Keratinocyte (primary cell): ENCODE data around the gene CD24. TPM values are rescaled to one million over a fixed set of nuclear protein-coding genes. Genes with fewer than 3 reads are reported as not detected.
A peak's percentile ranks its signal among the peaks of the same experiment; 100 is the strongest.

Experiments
- DNase-seq: peaks from one replicate; pipeline ENCODE4 v3.0.0-alpha.2; 2011; ENCODE audit warnings: low read depth, missing footprints, low spot score
- FAIRE-seq: peaks from 2 replicates; lab custom pipeline; 2011; peaks lifted over from hg19 to GRCh38; lab: Jason Lieb, UNC
- H2AFZ ChIP-seq: 2 replicates; pipeline ENCODE4 v1.6.0; 2012; ENCODE audit warnings: low read length, control low read depth, inconsistent platforms; ENCODE audit not compliant: control insufficient read depth
- H3K27ac ChIP-seq: 2 replicates; pipeline ENCODE4 v1.5.1; 2011; ENCODE audit warnings: low read length; ENCODE audit not compliant: control insufficient read depth, insufficient read depth
- H3K27me3 ChIP-seq: 3 replicates; pipeline ENCODE4 v1.6.0; 2011; ENCODE audit warnings: low read length; ENCODE audit not compliant: control insufficient read depth, insufficient read depth; ENCODE audit errors: extremely low read depth
- H3K36me3 ChIP-seq, 2 experiments: 2 replicates in 1 of 2; 3 replicates in 1 of 2; pipeline ENCODE4 v1.5.1; 2011; ENCODE audit warnings: low read length in 2 of 2, mild to moderate bottlenecking in 1 of 2; ENCODE audit not compliant: control insufficient read depth in 2 of 2, insufficient read depth in 2 of 2; ENCODE audit errors: extremely low read depth in 1 of 2
- H3K4me1 ChIP-seq: 3 replicates; pipeline ENCODE4 v1.5.1; 2011; ENCODE audit warnings: low read length; ENCODE audit not compliant: control insufficient read depth, insufficient read depth; ENCODE audit errors: extremely low read depth
- H3K4me2 ChIP-seq: 3 replicates; pipeline ENCODE4 v1.6.0; 2011; ENCODE audit warnings: low read depth, low read length; ENCODE audit not compliant: control insufficient read depth, insufficient read depth; ENCODE audit errors: extremely low read depth
- H3K4me3 ChIP-seq, 3 experiments: fragments of 200-600 bp in 1 of 3; sonication (generic) in 1 of 3; 2 replicates in 2 of 3; 3 replicates in 1 of 3; pipeline ENCODE4 v1.5.1; 2011 to 2016; ENCODE audit warnings: low read length in 3 of 3, mild to moderate bottlenecking in 3 of 3, control low read depth in 2 of 3, inconsistent platforms in 1 of 3, low read depth in 1 of 3, mixed read lengths in 1 of 3, mixed run types in 1 of 3, moderate library complexity in 1 of 3; ENCODE audit not compliant: control insufficient read depth in 2 of 3, insufficient read depth in 2 of 3; ENCODE audit errors: extremely low read depth in 1 of 3
- H3K79me2 ChIP-seq: 2 replicates; pipeline ENCODE4 v1.6.0; 2012; ENCODE audit warnings: low read length; ENCODE audit not compliant: control insufficient read depth, insufficient read depth
- H3K9ac ChIP-seq: 3 replicates; pipeline ENCODE4 v1.6.0; 2011; ENCODE audit warnings: low read length; ENCODE audit not compliant: control insufficient read depth, insufficient read depth; ENCODE audit errors: extremely low read depth
- H3K9me1 ChIP-seq: 3 replicates; pipeline ENCODE4 v1.6.0; 2011; ENCODE audit warnings: low read length; ENCODE audit not compliant: control insufficient read depth, insufficient read depth; ENCODE audit errors: extremely low read depth
- H3K9me3 ChIP-seq: 2 replicates; pipeline ENCODE4 v1.5.1; 2012; ENCODE audit warnings: low read depth, low read length; ENCODE audit not compliant: control insufficient read depth
- H4K20me1 ChIP-seq: 3 replicates; pipeline ENCODE4 v1.6.0; 2011; ENCODE audit warnings: low read length; ENCODE audit not compliant: control insufficient read depth, insufficient read depth; ENCODE audit errors: extremely low read depth
- EZH2 ChIP-seq: IDR thresholded peaks from one replicate; pipeline ENCODE4 v1.6.1; 2012; ENCODE audit warnings: inconsistent platforms, mild to moderate bottlenecking, low read length, moderate library complexity
- dilution Hi-C: fragments of 300-500 bp; cut with MboI; formaldehyde crosslinking; loops from one replicate; pipeline ENCODE4 v1.7.0; 2020; ENCODE audit warnings: low sequenced_read_pairs; ENCODE audit not compliant: extremely low pct_ligation_motif_present
- polyA minus RNA-seq, 3 experiments: library from RNA; depleted of rRNA, polyadenylated mRNA; stranded (reverse); fragments of >200 nt; gene quantifications; 1 replicate in 1 of 3; 2 replicates in 1 of 3; 3 replicates in 1 of 3; pipeline ENCODE4 v1.2.3, GENCODE V29; 2011
- polyA plus RNA-seq, 5 experiments: library from polyadenylated mRNA; depleted of rRNA in 3 of 5; stranded (reverse) in 3 of 5; stranded (forward) in 1 of 5; unstranded in 1 of 5; fragments of >200 nt; gene quantifications; 1 replicate in 1 of 5; 2 replicates in 3 of 5; 3 replicates in 1 of 5; pipeline versions ENCODE4 v1.2.1 to v1.2.3, GENCODE V29; 2011 to 2012; ENCODE audit warnings: missing spikeins in 2 of 5, low read depth in 1 of 5, low replicate concordance in 1 of 5
- TF ChIP-seq, protein P1 (sequence below), 3 experiments: IDR thresholded peaks in 1 of 3; conservative IDR thresholded peaks in 1 of 3; optimal IDR thresholded peaks in 1 of 3; 2 replicates in 2 of 3; 3 replicates in 1 of 3; pipeline versions ENCODE3 to v1.5.1; 2011; ENCODE audit warnings: low read length in 3 of 3, mild to moderate bottlenecking in 3 of 3, moderate library complexity in 2 of 3, control low read depth in 1 of 3, inconsistent platforms in 1 of 3; ENCODE audit not compliant: insufficient read depth in 2 of 3; ENCODE audit errors: extremely low read depth in 1 of 3

The CD24 gene, protein sequence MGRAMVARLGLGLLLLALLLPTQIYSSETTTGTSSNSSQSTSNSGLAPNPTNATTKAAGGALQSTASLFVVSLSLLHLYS
- 372 to 681 TPM (median 622 TPM) in 3 replicates for polyA plus RNA-seq
- polyA plus RNA-seq (2011; ENCODE audit: low read depth): 415 TPM
- polyA plus RNA-seq (2011; cell fraction: cytosol; rRNA removed): 887 and 1,443 TPM in 2 replicates
- polyA plus RNA-seq (2011; cell fraction: nucleus; rRNA removed): 446 and 560 TPM in 2 replicates
- polyA plus RNA-seq (2012; ENCODE audit: low replicate concordance): 458 and 790 TPM in 2 replicates
- polyA minus RNA-seq: 143 to 421 TPM (median 331 TPM) in 3 replicates
- polyA minus RNA-seq (2011; cell fraction: cytosol; rRNA and poly(A)+ RNA removed): 2,130 TPM
- polyA minus RNA-seq (2011; cell fraction: nucleus; rRNA and poly(A)+ RNA removed): 176 and 264 TPM in 2 replicates

DNA sequence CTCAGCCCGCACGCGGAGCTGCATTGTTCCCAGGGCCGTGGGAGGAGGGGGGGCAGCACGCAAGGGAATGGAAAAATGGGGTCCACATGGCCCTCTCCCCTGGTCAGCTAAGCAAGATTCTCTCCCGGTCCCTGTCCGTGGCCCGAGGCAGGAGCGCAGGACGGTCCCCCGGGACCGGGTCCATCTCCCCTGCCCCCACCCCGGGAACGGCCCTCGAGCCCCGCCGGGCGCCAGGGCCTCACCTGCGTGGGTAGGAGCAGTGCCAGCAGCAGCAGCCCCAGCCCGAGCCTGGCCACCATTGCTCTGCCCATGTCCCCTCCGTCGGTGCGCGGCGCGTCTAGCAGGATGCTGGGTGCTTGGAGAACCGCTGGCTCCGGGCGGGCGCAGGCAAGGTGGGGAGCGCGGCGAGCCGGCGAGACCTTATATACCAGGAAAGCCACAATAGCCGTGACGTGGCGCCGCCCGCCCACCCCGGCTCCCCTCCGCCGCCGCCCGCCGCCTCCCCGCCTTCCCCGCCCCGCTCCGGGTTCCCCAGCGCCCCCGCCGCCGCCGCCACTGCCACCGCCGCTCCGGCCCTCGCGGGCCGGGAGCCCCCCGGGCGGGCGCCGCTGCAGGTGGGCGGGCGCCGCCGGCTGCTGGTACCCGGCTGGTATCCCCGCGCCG is at the start of gene CD24:
Gene CD24 (minus strand): TSS at position 394 of the 663 bp plus-strand sequence. CDS start 83 bp downstream, at position 311.
- peak; percentile 56 for DNase-seq

DNA sequence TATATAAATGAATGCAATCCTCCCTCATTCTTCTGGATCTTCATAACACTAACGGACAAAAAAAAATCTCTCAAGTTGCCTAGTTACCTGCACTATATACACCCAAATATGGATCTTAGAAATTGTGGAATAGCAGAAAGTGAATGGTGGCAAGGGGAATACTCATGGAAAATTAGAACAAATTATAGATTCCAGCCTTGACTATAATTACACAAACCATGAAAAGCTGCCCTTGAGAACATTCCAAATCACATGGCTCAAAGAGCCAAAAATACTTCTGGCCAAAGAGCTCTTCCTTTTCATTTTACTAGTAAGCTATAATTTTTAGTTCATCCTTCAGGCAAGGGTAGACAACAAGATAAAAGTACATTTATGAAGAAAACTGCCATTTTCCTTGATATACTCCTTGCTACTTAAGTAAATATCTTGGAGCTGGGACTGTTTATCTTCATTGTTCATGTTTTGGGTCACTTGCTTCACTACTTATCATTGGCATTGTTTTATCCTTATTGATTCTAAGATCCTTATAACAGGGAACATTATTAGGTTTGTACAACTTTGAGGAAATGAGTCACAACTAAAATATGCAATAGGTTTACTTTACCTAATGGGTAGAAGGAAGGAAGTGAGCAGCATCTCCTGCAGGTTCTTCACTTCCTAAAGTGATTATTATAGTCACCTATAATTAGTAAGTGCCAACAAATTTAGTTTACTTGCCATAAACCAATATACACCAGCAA is 47.1 kb upstream of the CD24 start:
- peak overlapping the region in 2 of 3 experiments; percentile 7 to 29 for H3K4me3 ChIP-seq
- H3K9me3 ChIP-seq: no peaks in the 10 kb centered on the region
- no peak overlapping the region for H3K27ac ChIP-seq
- no peaks in the 10 kb centered on the region for H3K9me1 ChIP-seq
- no peaks in the 10 kb centered on the region for H3K27me3 ChIP-seq
- H3K4me2 ChIP-seq: peak overlapping the region; percentile 69
- dilution Hi-C loops: no loop called here
- DNase-seq: no peak
- no peak overlapping the region for H3K9ac ChIP-seq
- H3K36me3 ChIP-seq: no peaks in the 10 kb centered on the region
- H3K79me2 ChIP-seq: no peaks in the 10 kb centered on the region
- H3K4me1 ChIP-seq: peaks cover 11% of the 10 kb centered on the region
- FAIRE-seq: peak; percentile 17
- H4K20me1 ChIP-seq: no peaks in the 10 kb centered on the region
- TF ChIP-seq EZH2: no peak
- TF ChIP-seq, protein P1, sequence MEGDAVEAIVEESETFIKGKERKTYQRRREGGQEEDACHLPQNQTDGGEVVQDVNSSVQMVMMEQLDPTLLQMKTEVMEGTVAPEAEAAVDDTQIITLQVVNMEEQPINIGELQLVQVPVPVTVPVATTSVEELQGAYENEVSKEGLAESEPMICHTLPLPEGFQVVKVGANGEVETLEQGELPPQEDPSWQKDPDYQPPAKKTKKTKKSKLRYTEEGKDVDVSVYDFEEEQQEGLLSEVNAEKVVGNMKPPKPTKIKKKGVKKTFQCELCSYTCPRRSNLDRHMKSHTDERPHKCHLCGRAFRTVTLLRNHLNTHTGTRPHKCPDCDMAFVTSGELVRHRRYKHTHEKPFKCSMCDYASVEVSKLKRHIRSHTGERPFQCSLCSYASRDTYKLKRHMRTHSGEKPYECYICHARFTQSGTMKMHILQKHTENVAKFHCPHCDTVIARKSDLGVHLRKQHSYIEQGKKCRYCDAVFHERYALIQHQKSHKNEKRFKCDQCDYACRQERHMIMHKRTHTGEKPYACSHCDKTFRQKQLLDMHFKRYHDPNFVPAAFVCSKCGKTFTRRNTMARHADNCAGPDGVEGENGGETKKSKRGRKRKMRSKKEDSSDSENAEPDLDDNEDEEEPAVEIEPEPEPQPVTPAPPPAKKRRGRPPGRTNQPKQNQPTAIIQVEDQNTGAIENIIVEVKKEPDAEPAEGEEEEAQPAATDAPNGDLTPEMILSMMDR (optimal IDR thresholded peaks at IDR 0.05 in 1 of 3, IDR thresholded peaks at IDR 0.05 in 1 of 3, conservative IDR thresholded peaks at IDR 0.05 in 1 of 3; ENCODE audit: extremely low read depth in 1 of 3, insufficient read depth in 2 of 3, low read length in 3 of 3): no peak
- H2AFZ ChIP-seq: peak overlapping the region; percentile 63

More for the DNA sequence above, at the start of gene CD24:
- dilution Hi-C loops: no loop called here
- no peak for TF ChIP-seq EZH2
- TF ChIP-seq, protein P1 (optimal IDR thresholded peaks at IDR 0.05 in 1 of 3, IDR thresholded peaks at IDR 0.05 in 1 of 3, conservative IDR thresholded peaks at IDR 0.05 in 1 of 3; ENCODE audit: extremely low read depth in 1 of 3, insufficient read depth in 2 of 3, low read length in 3 of 3): no peak
- H3K27ac ChIP-seq: peak within 1 kb of the TSS; percentile 60
- H3K4me2 ChIP-seq: peak within 1 kb of the TSS; percentile 89
- H4K20me1 ChIP-seq: peaks cover 11% of the 10 kb centered on the region
- no peaks in the 10 kb centered on the region for H3K9me3 ChIP-seq
- H3K4me3 ChIP-seq: peak within 1 kb of the TSS; percentile 86 to 100 (median 89)
- peak within 1 kb of the TSS; percentile 15 for H2AFZ ChIP-seq
- H3K4me1 ChIP-seq: peaks cover 18% of the 10 kb centered on the region
- H3K36me3 ChIP-seq: peaks cover 0 to 1% of the 10 kb centered on the region in 2 experiments
- H3K79me2 ChIP-seq: peaks cover 29% of the 10 kb centered on the region
- H3K9me1 ChIP-seq: no peaks in the 10 kb centered on the region
- no peak for FAIRE-seq
- no peaks in the 10 kb centered on the region for H3K27me3 ChIP-seq
- peak within 1 kb of the TSS; percentile 89 for H3K9ac ChIP-seq
